ENCODE data around the gene KANTR.

KANTR gene, protein sequence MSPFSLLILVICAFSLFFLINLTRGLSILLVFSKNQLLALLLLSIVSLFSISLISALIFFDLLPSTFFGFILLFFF

GRCh38 chrX:53093748-53094581 is at the start of gene KANTR:
Gene KANTR (plus strand): TSS chrX:53094142. CDS start chrX:53124273, 30,131 bp downstream.
- peak; percentile 95 for DNase-seq (ENCODE audit: low read depth in 2 of 2)
- peak within 1 kb of the TSS; percentile 69 to 77 for H3K4me3 ChIP-seq (replicated peaks in 1 of 2; ENCODE audit: low read depth in 2 of 2, low read length in 2 of 2)
- TF ChIP-seq, protein P1, sequence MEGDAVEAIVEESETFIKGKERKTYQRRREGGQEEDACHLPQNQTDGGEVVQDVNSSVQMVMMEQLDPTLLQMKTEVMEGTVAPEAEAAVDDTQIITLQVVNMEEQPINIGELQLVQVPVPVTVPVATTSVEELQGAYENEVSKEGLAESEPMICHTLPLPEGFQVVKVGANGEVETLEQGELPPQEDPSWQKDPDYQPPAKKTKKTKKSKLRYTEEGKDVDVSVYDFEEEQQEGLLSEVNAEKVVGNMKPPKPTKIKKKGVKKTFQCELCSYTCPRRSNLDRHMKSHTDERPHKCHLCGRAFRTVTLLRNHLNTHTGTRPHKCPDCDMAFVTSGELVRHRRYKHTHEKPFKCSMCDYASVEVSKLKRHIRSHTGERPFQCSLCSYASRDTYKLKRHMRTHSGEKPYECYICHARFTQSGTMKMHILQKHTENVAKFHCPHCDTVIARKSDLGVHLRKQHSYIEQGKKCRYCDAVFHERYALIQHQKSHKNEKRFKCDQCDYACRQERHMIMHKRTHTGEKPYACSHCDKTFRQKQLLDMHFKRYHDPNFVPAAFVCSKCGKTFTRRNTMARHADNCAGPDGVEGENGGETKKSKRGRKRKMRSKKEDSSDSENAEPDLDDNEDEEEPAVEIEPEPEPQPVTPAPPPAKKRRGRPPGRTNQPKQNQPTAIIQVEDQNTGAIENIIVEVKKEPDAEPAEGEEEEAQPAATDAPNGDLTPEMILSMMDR (IDR thresholded peaks at IDR 0.05; ENCODE audit: low read depth, low read length), result no peak

DNA sequence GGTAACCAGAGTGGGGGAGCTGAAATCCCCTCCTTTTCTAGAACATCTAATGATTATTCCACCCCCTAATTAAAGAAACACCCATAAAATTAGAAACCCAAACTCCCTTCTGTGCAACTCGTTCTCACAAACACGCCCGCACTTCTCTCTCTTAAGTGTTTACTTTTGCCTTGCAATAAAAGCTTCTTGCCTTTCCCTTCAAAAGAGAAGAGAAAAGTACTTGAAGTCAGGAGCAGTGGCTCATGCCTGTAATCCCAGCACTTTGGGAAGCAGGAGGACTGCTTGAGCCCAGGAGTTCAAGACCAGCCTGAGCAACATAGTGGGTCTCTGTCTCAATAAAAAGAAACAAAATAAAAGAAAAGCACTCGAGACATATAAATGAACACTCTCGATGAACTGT is 48.9 kb upstream of the KANTR start:
- TF ChIP-seq, protein P1 (IDR thresholded peaks at IDR 0.05; ENCODE audit: low read depth, low read length), result no peak
- DNase-seq (ENCODE audit: low read depth in 2 of 2), result no peak
- no peak overlapping the region for H3K4me3 ChIP-seq (replicated peaks in 1 of 2; ENCODE audit: low read depth in 2 of 2, low read length in 2 of 2)

GRCh38 chrX:53047228-53047627 is 46.7 kb upstream of the KANTR start:
- peak; percentile 15 to 16 for DNase-seq (ENCODE audit: low read depth in 2 of 2)
- TF ChIP-seq, protein P1 (IDR thresholded peaks at IDR 0.05; ENCODE audit: low read depth, low read length), result peak; percentile 26
- H3K4me3 ChIP-seq (replicated peaks in 1 of 2; ENCODE audit: low read depth in 2 of 2, low read length in 2 of 2), result no peak overlapping the region

DNA sequence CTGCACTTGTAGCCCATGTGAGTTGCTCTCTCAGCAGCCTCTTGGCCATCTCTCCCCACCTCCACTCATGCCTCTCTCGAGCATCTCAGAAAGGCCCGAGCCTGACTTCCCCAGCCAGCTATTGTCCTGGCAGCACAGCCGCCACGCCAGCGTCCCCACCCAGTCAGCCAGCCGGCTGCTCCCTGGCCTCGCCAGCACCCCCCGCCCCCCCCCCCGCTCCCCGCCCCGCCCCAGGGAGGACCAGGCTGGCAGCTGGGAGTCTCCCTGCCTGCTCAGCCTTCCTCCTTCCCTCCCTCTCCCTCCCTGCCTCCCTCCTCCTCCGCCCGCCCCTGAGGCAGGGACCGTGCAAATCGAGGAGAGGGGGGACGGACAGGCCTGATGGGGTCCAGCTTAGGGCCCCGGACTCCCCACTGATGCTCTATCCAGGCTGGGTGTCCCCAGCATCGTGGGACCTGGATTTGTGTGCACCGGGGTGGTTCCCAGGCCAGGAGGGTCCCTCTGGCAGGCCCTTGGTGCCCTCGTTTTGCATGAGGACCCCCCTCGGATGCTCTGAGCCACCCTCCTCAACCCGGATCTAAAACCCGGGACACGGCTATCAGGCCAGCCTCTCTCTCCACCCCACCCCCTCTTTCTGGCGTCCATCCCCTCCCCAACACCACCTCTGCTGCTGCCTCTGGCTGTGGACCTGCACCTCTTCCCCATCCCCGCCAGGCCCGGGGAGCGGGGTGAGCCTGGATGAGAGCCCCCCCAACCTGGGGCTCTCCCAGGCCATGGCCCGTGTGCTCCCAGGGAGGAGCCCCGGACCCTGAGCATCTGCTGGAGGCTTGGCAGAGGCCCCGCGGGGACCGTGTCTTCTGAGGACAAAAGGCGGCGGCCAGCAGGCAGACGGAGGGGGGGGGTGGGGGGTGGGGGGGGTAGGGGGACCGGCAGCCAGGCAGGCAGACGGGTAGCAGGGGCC is 45.5 kb upstream of the KANTR start, which contains the start of gene GPR173:
TSS of gene GPR173 (plus strand) at position 621 of the 958 bp plus-strand sequence. CDS start 27,833 bp downstream, outside the sequence.
- H3K4me3 ChIP-seq (replicated peaks in 1 of 2; ENCODE audit: low read depth in 2 of 2, low read length in 2 of 2), result peak within 1 kb of the TSS; percentile 65 to 66
- peak; percentile 63 to 81 for DNase-seq (ENCODE audit: low read depth in 2 of 2)
- TF ChIP-seq, protein P1 (IDR thresholded peaks at IDR 0.05; ENCODE audit: low read depth, low read length), result no peak

- peak overlapping the region; percentile 65 to 66 for H3K4me3 ChIP-seq (replicated peaks in 1 of 2; ENCODE audit: low read depth in 2 of 2, low read length in 2 of 2)
- TF ChIP-seq, protein P1 (IDR thresholded peaks at IDR 0.05; ENCODE audit: low read depth, low read length), result no peak
- DNase-seq (ENCODE audit: low read depth in 2 of 2), result no peak
Measured at GRCh38 chrX:53049127-53049517, 44.8 kb upstream of the KANTR start.

GRCh38 chrX:53050841-53051240 is 43.1 kb upstream of the KANTR start:
- H3K4me3 ChIP-seq (replicated peaks in 1 of 2; ENCODE audit: low read depth in 2 of 2, low read length in 2 of 2), result no peak overlapping the region
- TF ChIP-seq, protein P1 (IDR thresholded peaks at IDR 0.05; ENCODE audit: low read depth, low read length), result no peak
- DNase-seq (ENCODE audit: low read depth in 2 of 2), result peak in 1 of 2 donors; percentile 17

Data from cardiac fibroblast (primary cell).